ENCODE measurements around the gene PDPR.
"Not testable (repeated sequence)": the region's sequence is repeated elsewhere in the genome, so short reads cannot be mapped to it uniquely, and the experiment has no call there.

Gene PDPR

GRCh38 chr16:70142739-70143138 lies 28.6 kb downstream of the PDPR start:
- not testable (repeated sequence) for H3K9ac ChIP-seq (ENCODE audit: low read length); H3K4me1 ChIP-seq (ENCODE audit: control insufficient read depth, insufficient read depth, low read length); H3K36me3 ChIP-seq (ENCODE audit: control insufficient read depth, insufficient read depth, low read length); H3K4me3 ChIP-seq (ENCODE audit: low read length); H3K27me3 ChIP-seq (ENCODE audit: control insufficient read depth, insufficient read depth, low read length); H3K9me3 ChIP-seq (ENCODE audit: control insufficient read depth, low read length)

GRCh38 chr16:70143231-70143895 lies 29.2 kb downstream of the PDPR start:
- not testable (repeated sequence) for H3K9ac ChIP-seq (ENCODE audit: low read length); H3K36me3 ChIP-seq (ENCODE audit: control insufficient read depth, insufficient read depth, low read length); H3K9me3 ChIP-seq (ENCODE audit: control insufficient read depth, low read length); H3K4me1 ChIP-seq (ENCODE audit: control insufficient read depth, insufficient read depth, low read length); H3K27me3 ChIP-seq (ENCODE audit: control insufficient read depth, insufficient read depth, low read length); H3K4me3 ChIP-seq (ENCODE audit: low read length)

- H3K27me3 ChIP-seq (ENCODE audit: control insufficient read depth, insufficient read depth, low read length); H3K9ac ChIP-seq (ENCODE audit: low read length); H3K36me3 ChIP-seq (ENCODE audit: control insufficient read depth, insufficient read depth, low read length); H3K4me3 ChIP-seq (ENCODE audit: low read length); H3K4me1 ChIP-seq (ENCODE audit: control insufficient read depth, insufficient read depth, low read length); H3K9me3 ChIP-seq (ENCODE audit: control insufficient read depth, low read length): not testable (repeated sequence)
These were observed 33.7 kb downstream of the PDPR start for GRCh38 chr16:70147853-70148252.

- not testable (repeated sequence) for H3K9me3 ChIP-seq (ENCODE audit: control insufficient read depth, low read length); H3K4me3 ChIP-seq (ENCODE audit: low read length); H3K27me3 ChIP-seq (ENCODE audit: control insufficient read depth, insufficient read depth, low read length); H3K9ac ChIP-seq (ENCODE audit: low read length); H3K36me3 ChIP-seq (ENCODE audit: control insufficient read depth, insufficient read depth, low read length)
- peaks cover 11% of the 10 kb centered on the region for H3K4me1 ChIP-seq (ENCODE audit: control insufficient read depth, insufficient read depth, low read length)
These were observed 34.3 kb downstream of the PDPR start for GRCh38 chr16:70148453-70148852.

- not testable (repeated sequence) for H3K9me3 ChIP-seq (ENCODE audit: control insufficient read depth, low read length); H3K36me3 ChIP-seq (ENCODE audit: control insufficient read depth, insufficient read depth, low read length); H3K4me3 ChIP-seq (ENCODE audit: low read length); H3K27me3 ChIP-seq (ENCODE audit: control insufficient read depth, insufficient read depth, low read length); H3K9ac ChIP-seq (ENCODE audit: low read length)
- peaks cover 11% of the 10 kb centered on the region for H3K4me1 ChIP-seq (ENCODE audit: control insufficient read depth, insufficient read depth, low read length)
These were observed 35.2 kb downstream of the PDPR start for GRCh38 chr16:70149296-70149695.

- Histone ChIP-seq H3K4me3 (ENCODE audit: low read length) (no peak overlapping the region), H3K4me1 (ENCODE audit: control insufficient read depth, insufficient read depth, low read length) (peaks cover 11% of the 10 kb centered on the region), H3K9ac (ENCODE audit: low read length) (no peak overlapping the region), H3K9me3 (ENCODE audit: control insufficient read depth, low read length) (no peaks in the 10 kb centered on the region), H3K27me3 (ENCODE audit: control insufficient read depth, insufficient read depth, low read length) (no peaks in the 10 kb centered on the region), H3K36me3 (ENCODE audit: control insufficient read depth, insufficient read depth, low read length) (peaks cover 3% of the 10 kb centered on the region)
These were observed 37.3 kb downstream of the PDPR start for GRCh38 chr16:70151391-70151790.

- peaks cover 3% of the 10 kb centered on the region for H3K36me3 ChIP-seq (ENCODE audit: control insufficient read depth, insufficient read depth, low read length)
- no peaks in the 10 kb centered on the region for H3K27me3 ChIP-seq (ENCODE audit: control insufficient read depth, insufficient read depth, low read length)
- no peaks in the 10 kb centered on the region for H3K9me3 ChIP-seq (ENCODE audit: control insufficient read depth, low read length)
- H3K4me1 ChIP-seq (ENCODE audit: control insufficient read depth, insufficient read depth, low read length), result peaks cover 11% of the 10 kb centered on the region
- no peak overlapping the region for H3K4me3 ChIP-seq (ENCODE audit: low read length)
- no peak overlapping the region for H3K9ac ChIP-seq (ENCODE audit: low read length)
These were observed 37.9 kb downstream of the PDPR start for GRCh38 chr16:70151941-70152509.

- H3K4me3 ChIP-seq (ENCODE audit: low read length), result no peak overlapping the region
- H3K36me3 ChIP-seq (ENCODE audit: control insufficient read depth, insufficient read depth, low read length), result peaks cover 3% of the 10 kb centered on the region
- no peaks in the 10 kb centered on the region for H3K27me3 ChIP-seq (ENCODE audit: control insufficient read depth, insufficient read depth, low read length)
- peak overlapping the region; percentile 0 for H3K9ac ChIP-seq (ENCODE audit: low read length)
- H3K4me1 ChIP-seq (ENCODE audit: control insufficient read depth, insufficient read depth, low read length), result peaks cover 11% of the 10 kb centered on the region
- no peaks in the 10 kb centered on the region for H3K9me3 ChIP-seq (ENCODE audit: control insufficient read depth, low read length)
These were observed 38.6 kb downstream of the PDPR start for GRCh38 chr16:70152578-70153302.

GRCh38 chr16:70154736-70155135 lies 40.6 kb downstream of the PDPR start:
- H3K4me3 ChIP-seq (ENCODE audit: low read length); H3K9ac ChIP-seq (ENCODE audit: low read length); H3K27me3 ChIP-seq (ENCODE audit: control insufficient read depth, insufficient read depth, low read length); H3K36me3 ChIP-seq (ENCODE audit: control insufficient read depth, insufficient read depth, low read length); H3K9me3 ChIP-seq (ENCODE audit: control insufficient read depth, low read length): not testable (repeated sequence)
- H3K4me1 ChIP-seq (ENCODE audit: control insufficient read depth, insufficient read depth, low read length), result peaks cover 11% of the 10 kb centered on the region

GRCh38 chr16:70156207-70156978 lies 42.3 kb downstream of the PDPR start:
- no peaks in the 10 kb centered on the region for H3K9me3 ChIP-seq (ENCODE audit: control insufficient read depth, low read length)
- H3K4me1 ChIP-seq (ENCODE audit: control insufficient read depth, insufficient read depth, low read length), result peaks cover 11% of the 10 kb centered on the region
- H3K9ac ChIP-seq (ENCODE audit: low read length), result no peak overlapping the region
- H3K4me3 ChIP-seq (ENCODE audit: low read length), result no peak overlapping the region
- H3K36me3 ChIP-seq (ENCODE audit: control insufficient read depth, insufficient read depth, low read length), result peaks cover 10% of the 10 kb centered on the region
- no peaks in the 10 kb centered on the region for H3K27me3 ChIP-seq (ENCODE audit: control insufficient read depth, insufficient read depth, low read length)

- Histone ChIP-seq H3K27me3 (ENCODE audit: control insufficient read depth, insufficient read depth, low read length) (no peaks in the 10 kb centered on the region), H3K9ac (ENCODE audit: low read length) (no peak overlapping the region), H3K9me3 (ENCODE audit: control insufficient read depth, low read length) (no peaks in the 10 kb centered on the region), H3K36me3 (ENCODE audit: control insufficient read depth, insufficient read depth, low read length) (peaks cover 10% of the 10 kb centered on the region), H3K4me1 (ENCODE audit: control insufficient read depth, insufficient read depth, low read length) (peaks cover 15% of the 10 kb centered on the region), H3K4me3 (ENCODE audit: low read length) (no peak overlapping the region)
These were observed 43.0 kb downstream of the PDPR start for GRCh38 chr16:70157105-70157476.
